Activated T-helper 17 cell treated with anti-CD3 and anti-CD28 coated beads, Interleukin-2, amount 50 U/mL, for 72 hours (primary cell): Measurements from ENCODE around the gene GALNT16. TPM values are rescaled to one million over a fixed set of nuclear protein-coding genes. Genes with fewer than 3 reads are reported as not detected.
"Not testable (repeated sequence)": the region's sequence is repeated elsewhere in the genome, so short reads cannot be mapped to it uniquely, and the experiment has no call there.

Experiments
- ATAC-seq: fragments of 150-1000 bp; cut with Tn5 transposase; replicated peaks from 2 replicates; pipeline ENCODE4 v1.10.0; 2021; ENCODE audit warnings: mild to moderate bottlenecking, moderate library complexity
- H3K27ac Mint-ChIP-seq: one replicate; pipeline ENCODE4 v1.8.0; 2022; ENCODE audit warnings: mixed read lengths
- H3K27me3 Mint-ChIP-seq: one replicate; pipeline ENCODE4 v1.8.0; 2022; ENCODE audit warnings: mixed read lengths
- H3K36me3 Mint-ChIP-seq: one replicate; pipeline ENCODE4 v1.8.0; 2022; ENCODE audit warnings: low read depth, mild to moderate bottlenecking, mixed read lengths
- H3K4me1 Mint-ChIP-seq: one replicate; pipeline ENCODE4 v1.8.0; 2022; ENCODE audit warnings: mixed read lengths
- H3K4me3 Mint-ChIP-seq: one replicate; pipeline ENCODE4 v1.8.0; 2022; ENCODE audit warnings: mild to moderate bottlenecking, mixed read lengths
- H3K9me3 Mint-ChIP-seq: one replicate; pipeline ENCODE4 v1.8.0; 2022; ENCODE audit warnings: mixed read lengths
- total RNA-seq, 2 donors: library from RNA; stranded (reverse); gene quantifications; one replicate each; pipeline ENCODE4 v1.2.3, GENCODE V29; 2022

GALNT16 gene
- total RNA-seq, 2 donors from 2014 or later: 0.06 to 0.66 TPM

DNA sequence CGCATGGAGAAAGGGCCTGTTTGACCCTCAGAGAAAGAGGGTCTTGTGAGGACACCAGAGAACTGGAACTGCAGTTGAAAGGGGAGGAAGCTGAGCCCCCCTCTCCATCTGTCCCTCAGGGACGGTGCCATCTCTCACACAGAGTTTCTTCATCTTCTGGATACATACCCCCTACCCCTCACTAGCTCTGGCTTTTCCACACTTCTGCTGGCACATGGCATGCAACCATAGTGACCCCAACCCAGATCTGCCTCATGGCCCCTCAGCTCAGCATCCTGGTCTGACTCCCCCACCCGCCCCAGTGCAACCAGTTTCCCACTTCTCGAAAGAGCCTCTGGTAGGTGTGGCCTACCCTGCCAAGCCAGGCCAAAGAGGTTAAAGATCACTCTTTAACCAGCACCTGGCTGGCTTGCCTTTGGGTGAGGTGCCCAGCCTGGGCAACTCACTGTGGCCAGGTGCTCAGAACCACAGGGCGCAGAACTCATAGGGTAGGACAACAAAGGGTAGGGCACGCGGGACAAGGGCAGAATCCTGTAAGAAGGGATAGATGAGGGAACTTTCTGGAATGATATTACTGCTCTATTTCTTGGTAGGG lies 25.8 kb downstream of the GALNT16 start:
- H3K9me3 Mint-ChIP-seq: no peaks in the 10 kb centered on the region
- no peak for ATAC-seq
- H3K27ac Mint-ChIP-seq: no peak overlapping the region
- H3K4me3 Mint-ChIP-seq: no peak overlapping the region
- peaks cover 3% of the 10 kb centered on the region for H3K27me3 Mint-ChIP-seq
- no peaks in the 10 kb centered on the region for H3K4me1 Mint-ChIP-seq
- H3K36me3 Mint-ChIP-seq: no peaks in the 10 kb centered on the region

DNA sequence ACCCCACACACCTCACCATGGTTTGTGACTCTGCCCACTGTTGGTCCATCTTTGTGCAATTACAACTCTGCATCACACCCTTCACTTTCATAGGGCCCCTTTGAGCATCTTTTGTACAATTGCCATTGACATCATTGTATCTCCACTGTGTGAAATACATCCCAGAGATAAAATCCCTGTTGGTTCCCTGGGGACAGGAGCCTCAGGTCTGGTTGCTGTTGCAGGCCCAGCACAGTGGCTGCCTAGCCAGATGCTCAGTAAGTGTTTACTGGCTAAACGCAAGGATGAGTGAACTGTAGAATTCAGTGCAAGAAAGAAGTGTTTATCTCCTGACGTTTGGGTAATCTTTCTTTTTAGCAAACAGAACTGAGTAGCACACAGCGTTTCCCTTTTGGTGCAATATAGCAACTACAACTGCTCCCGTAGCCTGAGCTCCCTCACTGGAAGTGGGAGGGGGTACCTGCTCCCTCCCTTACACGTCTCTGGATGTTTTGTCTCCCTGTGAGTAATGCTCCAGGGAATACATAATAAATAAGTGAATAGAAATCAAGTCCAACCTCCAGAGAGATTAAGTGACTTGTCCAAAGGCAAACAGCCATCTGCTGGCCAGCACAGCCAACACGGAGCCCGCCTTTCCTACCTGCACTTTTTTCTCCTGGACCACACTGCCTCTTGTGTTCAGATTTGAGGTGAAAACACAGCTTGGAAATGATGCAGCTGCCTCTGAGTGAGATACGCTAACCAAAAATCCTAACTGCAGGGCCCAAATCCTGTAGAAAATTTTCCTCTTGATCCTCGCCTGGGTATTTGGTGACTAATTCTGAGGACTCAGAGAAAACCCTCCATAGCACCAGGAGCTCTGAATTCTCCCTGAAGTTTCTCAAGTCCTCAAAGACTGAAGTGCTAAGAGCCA lies 27.4 kb downstream of the GALNT16 start:
- no peaks in the 10 kb centered on the region for H3K4me1 Mint-ChIP-seq
- peaks cover 3% of the 10 kb centered on the region for H3K27me3 Mint-ChIP-seq
- H3K27ac Mint-ChIP-seq: no peak overlapping the region
- no peaks in the 10 kb centered on the region for H3K36me3 Mint-ChIP-seq
- no peak overlapping the region for H3K4me3 Mint-ChIP-seq
- ATAC-seq: no peak
- H3K9me3 Mint-ChIP-seq: no peaks in the 10 kb centered on the region

DNA sequence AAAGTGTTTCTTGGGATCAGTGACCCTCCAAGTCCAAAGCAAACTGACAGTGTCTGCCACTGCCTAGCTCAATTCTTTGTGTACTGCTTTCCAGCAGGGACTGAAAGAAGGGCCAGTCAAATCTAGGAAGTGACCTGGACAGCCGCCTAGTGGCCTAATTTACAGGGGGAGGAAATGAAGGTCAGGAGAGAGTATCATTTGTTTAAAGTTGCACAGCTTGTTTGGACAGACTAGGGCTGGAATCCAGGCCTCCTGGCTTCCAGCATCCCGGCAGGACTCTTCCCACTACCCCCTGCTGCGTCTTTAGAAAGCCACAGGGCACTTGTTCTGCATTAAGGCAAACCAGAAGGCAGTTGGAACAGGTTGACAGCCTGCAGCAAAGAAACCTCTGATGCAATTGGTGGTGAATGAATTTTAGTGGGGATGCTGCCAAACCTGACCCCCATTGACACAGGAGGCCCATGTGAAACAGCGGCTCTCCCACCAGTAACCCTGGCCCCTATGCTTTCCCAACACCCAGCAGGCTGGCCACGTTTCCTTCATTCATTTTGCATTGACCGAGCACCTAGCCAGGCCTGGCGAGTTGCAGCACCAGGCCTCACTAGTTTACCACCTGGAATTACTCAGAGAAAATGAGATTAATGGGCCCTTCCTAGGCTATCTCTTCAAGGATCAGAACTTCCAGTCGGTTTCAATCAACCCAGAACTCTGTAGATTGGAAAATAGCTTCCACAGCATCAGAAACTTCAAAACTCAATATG lies 28.2 kb downstream of the GALNT16 start:
- Mint-ChIP-seq H3K27me3 (peaks cover 3% of the 10 kb centered on the region), H3K27ac (no peak overlapping the region), H3K4me1 (no peaks in the 10 kb centered on the region), H3K9me3 (no peaks in the 10 kb centered on the region), H3K36me3 (no peaks in the 10 kb centered on the region), H3K4me3 (no peak overlapping the region)
- no peak for ATAC-seq

DNA sequence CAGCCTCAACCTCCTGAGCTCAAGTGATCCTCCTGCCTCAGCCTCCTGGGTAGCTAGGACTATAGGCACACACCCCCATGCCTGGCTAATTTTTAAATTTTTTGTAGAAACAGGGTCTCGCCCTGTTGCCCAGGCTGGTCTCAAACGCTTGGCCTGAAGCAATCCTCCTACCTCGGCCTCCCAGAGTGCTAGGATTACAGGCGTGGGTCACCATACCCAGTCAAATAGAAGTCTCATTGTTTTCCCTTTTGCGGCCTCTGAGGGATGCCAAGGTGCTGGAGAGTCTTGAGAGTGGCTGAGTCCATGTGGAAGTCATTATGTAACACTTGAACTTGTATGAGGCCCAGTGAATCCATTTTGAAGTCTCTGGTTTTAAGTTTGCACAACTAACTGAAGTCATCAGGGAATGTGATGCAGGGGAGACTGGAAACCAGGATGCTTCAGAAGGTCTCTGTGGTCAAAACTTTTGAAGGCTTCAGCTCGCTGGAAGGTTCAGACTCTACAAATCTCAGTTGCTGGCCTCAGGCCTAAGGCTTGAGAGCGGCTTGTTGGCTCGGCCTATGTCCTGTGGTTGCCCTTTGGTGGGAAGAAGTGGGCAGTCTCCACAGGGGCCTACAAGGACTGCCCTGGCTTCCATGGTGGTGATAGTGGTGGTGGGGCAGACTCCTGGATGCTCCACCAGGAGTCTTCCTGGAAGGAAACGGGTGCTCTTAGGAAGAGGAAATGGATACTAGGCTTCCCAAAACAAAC lies 29.2 kb downstream of the GALNT16 start:
- peaks cover 3% of the 10 kb centered on the region for H3K27me3 Mint-ChIP-seq
- H3K4me1 Mint-ChIP-seq: no peaks in the 10 kb centered on the region
- H3K27ac Mint-ChIP-seq: no peak overlapping the region

DNA sequence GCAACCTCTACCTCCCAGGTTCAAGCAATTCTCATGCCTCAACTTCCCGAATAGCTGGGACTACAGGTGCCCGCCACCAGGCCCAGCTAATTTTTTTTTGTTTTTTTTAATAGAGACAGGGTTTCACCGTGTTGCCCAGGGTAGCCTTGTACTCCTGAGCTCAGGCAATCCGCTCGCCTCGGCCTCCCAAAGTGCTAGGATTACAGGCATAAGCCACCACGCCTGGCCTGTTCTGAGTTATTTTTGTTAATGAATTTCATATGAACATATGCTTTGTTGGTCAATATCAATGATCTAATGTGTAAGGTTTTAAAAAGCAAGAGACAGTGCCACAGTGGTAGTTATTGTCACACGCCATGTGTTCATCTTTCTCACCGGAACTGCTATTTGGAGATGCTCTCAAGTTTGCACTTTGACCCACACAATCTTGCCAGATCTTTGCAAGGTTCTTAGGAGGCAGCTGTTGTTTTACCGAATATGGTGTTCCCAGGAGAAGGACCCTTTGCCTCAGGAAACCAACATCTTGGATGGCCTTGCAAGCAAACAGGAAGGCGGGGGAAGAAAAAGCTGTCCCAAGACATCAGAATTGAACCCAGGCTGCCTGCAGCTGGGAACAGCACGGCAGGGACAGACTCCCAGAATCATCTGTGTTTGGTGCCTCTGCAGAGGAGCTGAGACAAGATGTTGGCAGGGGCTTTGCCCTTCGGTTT lies 30.0 kb downstream of the GALNT16 start:
- Mint-ChIP-seq H3K4me1 (no peaks in the 10 kb centered on the region), H3K27me3 (peaks cover 3% of the 10 kb centered on the region), H3K27ac (no peak overlapping the region), H3K36me3 (no peaks in the 10 kb centered on the region), H3K9me3 (no peaks in the 10 kb centered on the region), H3K4me3 (no peak overlapping the region)
- no peak for ATAC-seq

More for the DNA sequence above, 29.2 kb downstream of the GALNT16 start:
- no peak for ATAC-seq
- Mint-ChIP-seq H3K36me3 (no peaks in the 10 kb centered on the region), H3K4me3 (no peak overlapping the region), H3K9me3 (no peaks in the 10 kb centered on the region)

DNA sequence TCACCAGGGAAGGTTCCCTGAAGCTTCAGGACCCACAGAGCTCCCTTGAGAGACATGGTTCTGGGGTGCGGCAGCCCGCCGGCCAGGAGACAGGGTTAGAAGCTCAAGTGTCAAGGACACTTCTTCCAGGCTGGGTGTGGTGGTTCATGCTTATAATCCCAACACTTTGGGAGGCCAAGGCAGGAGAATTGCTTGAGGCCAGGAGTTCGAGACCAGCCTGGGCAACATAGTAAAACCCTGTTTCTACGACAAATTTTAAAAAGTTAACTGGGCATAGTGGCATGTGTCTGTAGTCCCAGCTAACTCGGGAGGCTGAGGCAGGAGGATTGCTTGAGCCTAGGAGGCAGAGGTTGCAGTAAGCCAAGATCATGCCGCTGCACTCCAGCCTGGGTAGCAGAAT lies 30.9 kb downstream of the GALNT16 start:
- not testable (repeated sequence) for H3K27ac Mint-ChIP-seq, H3K4me1 Mint-ChIP-seq, H3K36me3 Mint-ChIP-seq, H3K27me3 Mint-ChIP-seq, H3K4me3 Mint-ChIP-seq, H3K9me3 Mint-ChIP-seq, ATAC-seq

DNA sequence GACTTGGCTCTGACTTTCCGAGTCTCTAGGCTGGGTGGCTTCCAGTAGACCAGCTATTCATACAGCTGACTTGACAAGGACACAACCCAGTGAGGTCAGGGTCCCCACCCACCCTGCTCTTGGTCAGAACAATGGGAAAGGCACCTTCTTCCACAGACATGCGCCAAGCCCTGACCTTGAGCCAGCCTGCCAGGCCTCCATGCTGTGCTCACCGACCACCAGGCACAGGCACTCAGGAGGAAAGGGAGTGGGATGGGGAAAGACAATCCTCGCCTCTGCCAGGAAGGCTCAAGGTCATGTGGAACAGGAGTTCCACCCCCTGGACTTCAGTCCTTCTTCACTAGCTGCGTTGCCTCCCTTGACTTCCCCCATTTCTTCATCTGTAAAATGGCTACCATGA lies 31.4 kb downstream of the GALNT16 start:
- no peak overlapping the region for H3K27ac Mint-ChIP-seq
- ATAC-seq: no peak
- no peak overlapping the region for H3K4me3 Mint-ChIP-seq
- no peaks in the 10 kb centered on the region for H3K4me1 Mint-ChIP-seq
- H3K9me3 Mint-ChIP-seq: no peaks in the 10 kb centered on the region
- no peaks in the 10 kb centered on the region for H3K27me3 Mint-ChIP-seq
- H3K36me3 Mint-ChIP-seq: no peaks in the 10 kb centered on the region

DNA sequence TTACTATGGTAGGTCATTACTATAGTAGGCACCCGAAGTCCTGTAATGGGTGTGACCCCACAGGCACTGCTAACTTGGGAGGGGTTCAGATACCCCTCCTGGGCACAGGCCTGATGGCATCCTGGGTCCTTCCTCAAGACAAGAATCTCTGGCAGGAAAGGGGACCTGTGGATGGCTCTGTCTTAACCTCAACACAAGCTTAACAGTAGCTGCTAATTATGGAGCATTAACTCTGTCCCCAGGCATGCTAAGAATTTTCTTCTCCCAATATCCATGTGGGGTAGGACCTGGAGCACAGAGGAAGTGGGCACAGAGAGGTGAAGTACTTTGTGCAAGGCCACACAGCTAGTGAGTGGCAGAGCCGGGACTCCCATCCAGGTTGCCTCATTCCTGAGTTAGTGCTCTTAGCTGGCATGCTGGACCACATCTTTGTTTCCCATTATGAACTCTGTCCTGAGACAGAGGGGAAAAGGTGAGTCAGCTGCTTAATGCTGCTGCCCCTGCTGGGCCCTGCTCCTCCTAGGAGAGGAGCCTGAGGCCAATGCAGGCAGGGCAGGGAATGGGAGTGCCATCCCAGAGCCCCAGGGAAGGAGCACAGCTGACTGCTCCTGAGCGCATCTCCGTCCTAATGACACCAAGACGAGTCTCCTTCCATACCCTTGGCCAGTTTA lies 32.1 kb downstream of the GALNT16 start:
- no peak for ATAC-seq
- Mint-ChIP-seq H3K27ac (no peak overlapping the region), H3K4me1 (no peaks in the 10 kb centered on the region), H3K9me3 (no peaks in the 10 kb centered on the region), H3K4me3 (no peak overlapping the region), H3K27me3 (no peaks in the 10 kb centered on the region), H3K36me3 (no peaks in the 10 kb centered on the region)

DNA sequence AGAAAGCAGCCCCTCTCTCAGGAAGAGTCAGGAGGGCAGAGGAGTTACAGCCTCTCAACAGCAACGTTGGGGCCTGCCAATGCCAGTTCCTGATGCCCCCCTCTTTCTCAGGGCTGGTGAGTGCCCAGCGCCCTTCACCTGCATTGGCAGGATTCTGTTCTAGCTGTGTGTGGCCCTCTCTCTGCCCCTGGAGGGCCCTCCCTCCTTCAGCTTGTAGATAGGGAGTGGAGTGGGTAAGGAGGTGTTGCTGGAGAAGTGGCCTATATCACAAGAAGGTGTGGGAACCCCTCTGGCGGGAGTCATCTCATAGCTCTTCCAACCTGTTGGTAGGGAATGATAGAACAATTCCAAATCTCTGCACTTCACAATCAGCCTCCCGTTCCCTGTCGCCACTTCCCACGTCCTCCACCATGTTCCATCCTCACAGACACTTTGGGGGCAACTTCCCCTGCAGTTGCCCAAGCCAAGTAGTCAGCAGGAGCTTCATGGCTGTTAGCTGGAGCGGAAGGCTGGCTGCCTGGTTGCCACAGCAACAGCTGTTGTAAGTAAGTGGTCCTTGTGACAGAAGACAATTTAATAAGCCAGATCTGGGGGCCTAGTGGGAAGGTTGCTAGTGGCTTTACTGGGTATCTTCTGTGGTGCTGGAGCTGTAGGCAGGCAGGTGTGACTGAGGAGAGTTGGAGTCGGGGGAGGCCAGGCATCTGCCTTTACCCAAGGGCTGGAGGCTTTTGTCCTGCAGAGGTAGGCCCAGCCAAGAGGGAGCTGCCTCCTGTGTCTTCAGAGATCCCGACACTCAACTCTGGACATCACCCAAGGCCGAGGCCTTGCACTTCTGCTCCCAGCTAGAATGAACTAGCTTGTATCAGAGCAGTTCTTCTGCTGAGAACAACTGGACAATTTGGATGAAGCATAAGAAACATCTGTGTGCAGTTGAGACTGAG lies 38.4 kb downstream of the GALNT16 start:
- Mint-ChIP-seq H3K27me3 (peaks cover 4% of the 10 kb centered on the region), H3K27ac (no peak overlapping the region), H3K4me1 (no peaks in the 10 kb centered on the region), H3K4me3 (no peak overlapping the region), H3K9me3 (no peaks in the 10 kb centered on the region), H3K36me3 (no peaks in the 10 kb centered on the region)
- no peak for ATAC-seq

DNA sequence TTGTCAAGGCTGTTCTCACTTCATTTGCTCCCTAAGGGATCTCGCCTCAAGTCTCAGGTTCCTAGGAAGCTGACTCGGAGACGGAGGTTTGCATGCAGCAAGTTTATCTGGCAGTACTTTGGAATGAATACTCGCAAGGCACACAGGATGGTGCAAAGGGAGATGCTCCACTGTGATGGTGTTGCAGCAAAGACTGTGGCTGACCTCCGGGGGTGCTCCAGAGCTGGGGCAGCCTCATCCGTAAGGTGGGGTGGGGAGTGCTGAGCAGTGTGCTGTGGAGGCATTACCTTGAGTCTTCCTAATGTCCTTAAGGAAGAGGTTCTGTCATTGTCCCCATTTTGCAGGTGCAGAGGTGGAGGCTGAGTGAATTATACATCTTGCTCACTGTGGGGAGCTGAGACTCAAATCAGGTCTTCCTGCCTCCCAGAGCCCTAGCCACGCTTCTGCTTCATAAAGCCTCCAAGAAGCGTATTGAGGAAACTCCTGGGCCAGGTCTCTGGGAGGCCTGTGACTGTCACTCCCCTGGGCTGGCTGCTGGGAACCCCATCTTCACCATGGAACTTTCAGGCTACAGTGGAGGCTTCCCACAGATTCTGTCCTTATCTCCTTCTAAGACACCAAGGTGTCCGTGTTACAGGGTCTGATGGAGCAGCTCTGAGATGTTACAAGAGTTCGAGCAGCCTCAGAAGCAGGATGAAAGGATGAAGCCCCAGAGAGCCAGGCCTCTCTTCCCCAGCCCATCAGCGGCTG lies 39.5 kb downstream of the GALNT16 start:
- no peak overlapping the region for H3K4me3 Mint-ChIP-seq
- H3K27me3 Mint-ChIP-seq: peaks cover 4% of the 10 kb centered on the region
- no peaks in the 10 kb centered on the region for H3K9me3 Mint-ChIP-seq
- H3K27ac Mint-ChIP-seq: no peak overlapping the region
- no peaks in the 10 kb centered on the region for H3K4me1 Mint-ChIP-seq
- ATAC-seq: no peak
- H3K36me3 Mint-ChIP-seq: no peaks in the 10 kb centered on the region

DNA sequence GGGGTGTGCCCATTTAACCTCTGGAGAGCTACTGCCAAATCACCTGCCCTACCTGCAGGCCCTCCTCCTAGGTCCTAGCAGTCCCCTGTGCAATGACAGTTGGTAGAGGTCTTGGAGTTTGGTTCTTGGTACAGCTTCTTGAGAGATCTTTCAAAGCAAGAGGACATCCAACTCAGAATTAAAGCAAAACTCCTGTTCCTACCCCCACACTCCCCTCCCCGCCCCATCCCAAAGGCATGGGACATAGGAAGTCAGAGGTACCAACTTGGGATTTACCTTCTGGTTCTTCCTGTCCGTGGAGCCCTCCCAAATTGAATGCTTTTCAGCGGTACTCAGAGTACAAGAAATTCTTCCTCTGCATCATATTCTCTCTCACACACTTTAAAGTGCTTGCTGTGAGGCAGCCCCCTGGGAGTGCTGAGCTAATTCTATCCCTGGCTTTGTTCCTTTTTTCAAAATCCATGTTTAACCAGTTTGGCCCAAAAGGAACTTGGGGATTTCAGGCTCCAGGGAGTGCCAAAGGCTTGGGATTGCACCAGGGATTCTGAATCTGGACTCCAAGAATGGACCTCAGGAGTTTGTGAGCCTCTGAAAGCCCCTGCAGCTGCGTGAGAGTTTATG lies 40.8 kb downstream of the GALNT16 start:
- no peak for ATAC-seq
- no peaks in the 10 kb centered on the region for H3K4me1 Mint-ChIP-seq
- H3K36me3 Mint-ChIP-seq: no peaks in the 10 kb centered on the region
- peaks cover 10% of the 10 kb centered on the region for H3K27me3 Mint-ChIP-seq
- no peak overlapping the region for H3K4me3 Mint-ChIP-seq
- H3K27ac Mint-ChIP-seq: no peak overlapping the region
- H3K9me3 Mint-ChIP-seq: no peaks in the 10 kb centered on the region

DNA sequence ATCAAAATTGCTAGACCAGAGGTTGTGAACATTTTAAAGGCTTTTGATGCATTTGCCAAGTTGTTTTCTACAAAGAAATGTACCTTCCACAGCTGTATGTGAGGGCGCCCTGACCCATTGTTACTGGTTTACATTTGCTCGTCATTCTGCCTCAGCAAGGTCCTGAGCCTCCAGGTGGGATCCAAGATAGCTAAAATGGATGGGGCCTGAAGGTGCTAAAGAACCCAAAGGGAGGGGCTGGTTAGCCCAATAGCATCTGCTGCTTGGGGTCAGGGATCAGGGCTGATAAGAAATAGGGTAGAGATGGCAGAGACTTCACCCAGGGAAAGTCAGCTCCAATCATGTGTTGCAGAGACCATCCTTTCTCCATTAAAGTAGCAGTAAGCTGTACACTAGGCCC lies 43.1 kb downstream of the GALNT16 start:
- Mint-ChIP-seq H3K4me3 (no peak overlapping the region), H3K27me3 (peaks cover 17% of the 10 kb centered on the region), H3K27ac (no peak overlapping the region), H3K36me3 (no peaks in the 10 kb centered on the region), H3K9me3 (no peaks in the 10 kb centered on the region), H3K4me1 (no peaks in the 10 kb centered on the region)
- no peak for ATAC-seq
